Measurements from ENCODE around the gene CEBPE.
"Not testable (repeated sequence)": the region's sequence is repeated elsewhere in the genome, so short reads cannot be mapped to it uniquely, and the experiment has no call there.

Gene CEBPE

GRCh38 chr14:23110579-23111365 lies 8.3 kb downstream of the CEBPE start:
- ATAC-seq: no peak
- TF ChIP-seq ZNF8 (CRISPR knock-in tag; IDR thresholded peaks at IDR 0.05): no peak
- TF ChIP-seq RARB (CRISPR knock-in tag; IDR thresholded peaks at IDR 0.05): no peak
- TF ChIP-seq ARNTL (CRISPR knock-in tag; IDR thresholded peaks at IDR 0.05; ENCODE audit: borderline replicate concordance, low read depth): no peak
- no peak for TF ChIP-seq PPARA (CRISPR knock-in tag; IDR thresholded peaks at IDR 0.05; ENCODE audit: borderline replicate concordance)
- TF ChIP-seq TOX (CRISPR knock-in tag; IDR thresholded peaks at IDR 0.05; ENCODE audit: borderline replicate concordance): no peak
- no peak for TF ChIP-seq ISL1 (CRISPR knock-in tag; IDR thresholded peaks at IDR 0.05)
- TF ChIP-seq ESRRG (CRISPR knock-in tag; IDR thresholded peaks at IDR 0.05): no peak

GRCh38 chr14:23109769-23110168 lies 9.3 kb downstream of the CEBPE start:
- ATAC-seq: no peak
- no peak for TF ChIP-seq SNAI2 (CRISPR knock-in tag; IDR thresholded peaks at IDR 0.05)
- TF ChIP-seq ZFP30 (CRISPR knock-in tag; IDR thresholded peaks at IDR 0.05): no peak
- no peak for TF ChIP-seq PATZ1 (CRISPR knock-in tag; IDR thresholded peaks at IDR 0.05; ENCODE audit: borderline replicate concordance)
- no peak for TF ChIP-seq BACH2 (CRISPR knock-in tag; IDR thresholded peaks at IDR 0.05; ENCODE audit: borderline replicate concordance)
- no peak for TF ChIP-seq ZC3H10 (CRISPR knock-in tag; IDR thresholded peaks at IDR 0.05)
- no peak for TF ChIP-seq ZNF565 (CRISPR knock-in tag; conservative IDR thresholded peaks at IDR 0.05; ENCODE audit: low read depth)
- no peak for TF ChIP-seq OSR1 (CRISPR knock-in tag; IDR thresholded peaks at IDR 0.05)
- no peak for TF ChIP-seq CREB5 (CRISPR knock-in tag; IDR thresholded peaks at IDR 0.05; ENCODE audit: low read depth)

- not testable (repeated sequence) for ATAC-seq
Measured at GRCh38 chr14:23108169-23108568, 10.9 kb downstream of the CEBPE start.

- ATAC-seq: not testable (repeated sequence)
Measured at GRCh38 chr14:23107620-23108019, 11.4 kb downstream of the CEBPE start.

GRCh38 chr14:23106747-23107045 lies 12.4 kb downstream of the CEBPE start:
- no peak for ATAC-seq

GRCh38 chr14:23105348-23105824 lies 13.7 kb downstream of the CEBPE start:
- no peak for ATAC-seq
- TF ChIP-seq BACH2 (CRISPR knock-in tag; IDR thresholded peaks at IDR 0.05; ENCODE audit: borderline replicate concordance) (no peak), ZNF70 (CRISPR knock-in tag; IDR thresholded peaks at IDR 0.05) (no peak), ZC3H10 (CRISPR knock-in tag; IDR thresholded peaks at IDR 0.05) (no peak), ISL1 (CRISPR knock-in tag; IDR thresholded peaks at IDR 0.05) (no peak), ARNTL (CRISPR knock-in tag; IDR thresholded peaks at IDR 0.05; ENCODE audit: borderline replicate concordance, low read depth) (no peak), SNAI2 (CRISPR knock-in tag; IDR thresholded peaks at IDR 0.05) (no peak), TSHZ2 (CRISPR knock-in tag; IDR thresholded peaks at IDR 0.05) (no peak), CSRNP3 (CRISPR knock-in tag; IDR thresholded peaks at IDR 0.05) (no peak), OSR1 (CRISPR knock-in tag; IDR thresholded peaks at IDR 0.05) (no peak), PPARA (CRISPR knock-in tag; IDR thresholded peaks at IDR 0.05; ENCODE audit: borderline replicate concordance) (no peak), ZNF565 (CRISPR knock-in tag; conservative IDR thresholded peaks at IDR 0.05; ENCODE audit: low read depth) (no peak)

More at GRCh38 chr14:23106747-23107045, 12.4 kb downstream of the CEBPE start:
- TF ChIP-seq ZFP3 (CRISPR knock-in tag; IDR thresholded peaks at IDR 0.05) (no peak), CSDC2 (CRISPR knock-in tag; IDR thresholded peaks at IDR 0.05) (no peak), GLIS3 (CRISPR knock-in tag; IDR thresholded peaks at IDR 0.05) (no peak), ESRRG (CRISPR knock-in tag; IDR thresholded peaks at IDR 0.05) (no peak), BACH2 (CRISPR knock-in tag; IDR thresholded peaks at IDR 0.05; ENCODE audit: borderline replicate concordance) (no peak), ZFP30 (CRISPR knock-in tag; IDR thresholded peaks at IDR 0.05) (no peak), OSR1 (CRISPR knock-in tag; IDR thresholded peaks at IDR 0.05) (no peak), RARB (CRISPR knock-in tag; IDR thresholded peaks at IDR 0.05) (no peak), ZNF70 (CRISPR knock-in tag; IDR thresholded peaks at IDR 0.05) (no peak), POU6F1 (CRISPR knock-in tag; IDR thresholded peaks at IDR 0.05; ENCODE audit: borderline replicate concordance, low read depth) (no peak)
